HCT116 (cell line): ENCODE results near the gene BNC1. TPM values are rescaled to one million over a fixed set of nuclear protein-coding genes. Genes with fewer than 3 reads are reported as not detected.

ENCODE experiments used
- ATAC-seq: fragments of 200-7000 bp; cut with Tn5 transposase; 2 replicates; pipeline ENCODE4 v1.9.1; 2020; ENCODE audit warnings: mild to moderate bottlenecking, moderate library complexity
- BruUV-seq: library from RNA; stranded (reverse); fragments of 400-500 nt; replicated peaks from 2 replicates; lab custom pipeline; 2021; lab: Mats Ljungman, UMichigan
- CTCF ChIA-PET: fragments of 300-600 bp; sonication (Branson Sonifier 250); formaldehyde crosslinking; loops from one replicate; lab custom pipeline; 2021; ENCODE audit warnings: antibody characterized with exemption; lab: Charles Lee
- POLR2A ChIA-PET: fragments of 300-600, 350-600 bp; sonication (Branson Sonifier 250); formaldehyde crosslinking; loops from one replicate; lab custom pipeline; 2021; ENCODE audit warnings: antibody characterized with exemption; lab: Charles Lee
- RAD21 ChIA-PET, 2 experiments: fragments of 300-600 bp; sonication (Branson Sonifier 250); formaldehyde crosslinking; loops; one replicate each; lab custom pipeline; 2023; ENCODE audit warnings: low total read pairs in 2 of 2; ENCODE audit not compliant: uncharacterized antibody in 2 of 2, unreplicated experiment in 2 of 2, low non-redundant PET in 1 of 2; lab: Charles Lee
- DNase-seq: peaks from one replicate; pipeline ENCODE4 v3.0.0-alpha.2; 2010; ENCODE audit warnings: low read depth, low spot score
- H2AFZ ChIP-seq: fragments of 200-600 bp; shearing (Covaris generic), sonication (generic); 2 replicates; pipeline ENCODE4 v1.6.1; 2017; ENCODE audit warnings: low read depth, mixed run types, mixed read lengths, antibody characterized with exemption, low read length; ENCODE audit not compliant: poor library complexity, severe bottlenecking
- H3K27ac ChIP-seq: 2 replicates; pipeline ENCODE4 v1.5.1; 2012; ENCODE audit warnings: low read depth, low read length
- H3K27me3 ChIP-seq: fragments of 200-600 bp; sonication (generic); 2 replicates; pipeline ENCODE4 v1.6.1; 2016; ENCODE audit warnings: mixed run types, low read length, mixed read lengths; ENCODE audit not compliant: insufficient read depth
- H3K36me3 ChIP-seq, 2 experiments: fragments of 200-500 bp in 1 of 2; fragments of 200-600 bp in 1 of 2; sonication (Bioruptor generic) in 1 of 2; sonication (generic) in 1 of 2; 2 replicates each; pipeline versions ENCODE4 v1.5.1 to v1.6.1; 2014 to 2016; ENCODE audit warnings: low read length in 2 of 2, inconsistent platforms in 1 of 2, mixed read lengths in 1 of 2, mixed run types in 1 of 2; ENCODE audit not compliant: insufficient read depth in 2 of 2, control insufficient read depth in 1 of 2
- H3K4me1 ChIP-seq, 2 experiments: fragments of 200-600 bp in 1 of 2; sonication (generic) in 1 of 2; 2 replicates each; pipeline versions ENCODE4 v1.5.1 to v1.6.1; 2012 to 2017; ENCODE audit warnings: low read length in 2 of 2, inconsistent platforms in 1 of 2, mild to moderate bottlenecking in 1 of 2, mixed read lengths in 1 of 2, mixed run types in 1 of 2, moderate library complexity in 1 of 2; ENCODE audit not compliant: insufficient read depth in 2 of 2, control insufficient read depth in 1 of 2
- H3K4me2 ChIP-seq: fragments of 200-600 bp; sonication (generic); 2 replicates; pipeline ENCODE4 v1.6.1; 2017; ENCODE audit warnings: mixed run types, low read length, mixed read lengths
- H3K4me3 ChIP-seq, 2 experiments: fragments of 200-600 bp in 1 of 2; sonication (generic) in 1 of 2; replicated peaks in 1 of 2; 2 replicates each; pipeline ENCODE4 v1.5.1; 2011 to 2016; ENCODE audit warnings: low read length in 2 of 2, control low read depth in 1 of 2, low read depth in 1 of 2, mild to moderate bottlenecking in 1 of 2, mixed read lengths in 1 of 2, mixed run types in 1 of 2
- H3K79me2 ChIP-seq: fragments of 200-600 bp; sonication (generic); 2 replicates; pipeline ENCODE4 v1.6.1; 2017; ENCODE audit warnings: mild to moderate bottlenecking, mixed run types, low read length, moderate library complexity, mixed read lengths; ENCODE audit not compliant: insufficient read depth
- H3K9ac ChIP-seq: fragments of 200-600 bp; sonication (generic); 2 replicates; pipeline ENCODE4 v1.6.1; 2016; ENCODE audit warnings: low read length, mixed read lengths
- H3K9me2 ChIP-seq: fragments of 200-600 bp; sonication (generic), shearing (Covaris generic); 2 replicates; pipeline ENCODE4 v1.6.1; 2017; ENCODE audit warnings: mixed run types, mild to moderate bottlenecking, moderate library complexity; ENCODE audit not compliant: insufficient read depth
- H3K9me3 ChIP-seq, 2 experiments: fragments of 200-500 bp in 1 of 2; fragments of 200-600 bp in 1 of 2; sonication (Bioruptor generic) in 1 of 2; sonication (generic) in 1 of 2; 2 replicates each; pipeline ENCODE4 v1.6.1; 2014 to 2017; ENCODE audit warnings: low read length in 2 of 2, mixed read lengths in 2 of 2, inconsistent platforms in 1 of 2, low read depth in 1 of 2, mild to moderate bottlenecking in 1 of 2, mixed run types in 1 of 2, moderate library complexity in 1 of 2; ENCODE audit not compliant: control insufficient read depth in 1 of 2, insufficient read depth in 1 of 2
- H4K20me1 ChIP-seq: fragments of 200-600 bp; sonication (generic), shearing (Covaris generic); 2 replicates; pipeline ENCODE4 v1.6.1; 2017; ENCODE audit warnings: mixed run types, mild to moderate bottlenecking, moderate library complexity; ENCODE audit not compliant: insufficient read depth
- CBX3 ChIP-seq: IDR thresholded peaks from 2 replicates; pipeline ENCODE4 v1.6.1; 2012; ENCODE audit warnings: low read depth
- EZH2phosphoT487 ChIP-seq: fragments of 200-600 bp; IDR thresholded peaks from 2 replicates; pipeline ENCODE4 v1.6.1; 2018; ENCODE audit warnings: antibody characterized with exemption, borderline replicate concordance
- FOSL1 ChIP-seq: IDR thresholded peaks from 2 replicates; pipeline ENCODE4 v1.6.1; 2012; ENCODE audit warnings: low read depth
- JUND ChIP-seq: IDR thresholded peaks from 2 replicates; pipeline ENCODE4 v1.6.1; 2012
- MAX ChIP-seq: IDR thresholded peaks from 2 replicates; pipeline ENCODE4 v1.6.1; 2012
- POLR2A ChIP-seq: IDR thresholded peaks from 2 replicates; pipeline ENCODE4 v1.7.0; 2011; ENCODE audit warnings: borderline replicate concordance; ENCODE audit not compliant: insufficient read depth, insufficient read length; ENCODE audit errors: extremely low read depth
- POLR2AphosphoS5 ChIP-seq: IDR thresholded peaks from 2 replicates; pipeline ENCODE4 v1.6.1; 2011; ENCODE audit warnings: mild to moderate bottlenecking, low read depth, low read length, moderate library complexity
- RAD21 ChIP-seq: IDR thresholded peaks from 2 replicates; pipeline ENCODE4 v1.6.1; 2012; ENCODE audit warnings: low read depth, mild to moderate bottlenecking
- REST ChIP-seq: IDR thresholded peaks from 2 replicates; pipeline ENCODE4 v1.6.1; 2012; ENCODE audit warnings: low read depth
- SP1 ChIP-seq: IDR thresholded peaks from 2 replicates; pipeline ENCODE4 v1.6.1; 2012; ENCODE audit warnings: low read depth
- SRF ChIP-seq: IDR thresholded peaks from 2 replicates; pipeline ENCODE4 v1.6.1; 2012; ENCODE audit warnings: low read depth
- YY1 ChIP-seq: IDR thresholded peaks from 2 replicates; pipeline ENCODE4 v1.6.1; 2011; ENCODE audit warnings: low read length, low read depth, moderate library complexity, mild to moderate bottlenecking; ENCODE audit not compliant: insufficient replicate concordance; ENCODE audit errors: extremely low read depth
- ZBTB33 ChIP-seq: IDR thresholded peaks from 2 replicates; pipeline ENCODE4 v1.6.1; 2011; ENCODE audit warnings: mild to moderate bottlenecking, low read length, moderate library complexity; ENCODE audit not compliant: insufficient replicate concordance; ENCODE audit errors: extremely low read depth
- intact Hi-C: fragments of 100-400 bp; cut with micrococcal nuclease; formaldehyde crosslinking; loops from 2 replicates; pipeline ENCODE4 v1.10.0; 2022
- total RNA-seq: library from RNA; stranded (reverse); gene quantifications from one replicate; pipeline ENCODE4 v1.2.1, GENCODE V29; 2021; ENCODE audit not compliant: unreplicated experiment

The BNC1 gene
- total RNA-seq, 1 experiment from 2014 or later: not detected

GRCh38 chr15:83215306-83215705 is 69.2 kb downstream of the BNC1 start:
- Histone ChIP-seq H3K9me2 (no peaks in the 10 kb centered on the region), H3K9ac (no peak overlapping the region), H3K4me3 (no peak overlapping the region), H2AFZ (no peak overlapping the region), H3K79me2 (no peaks in the 10 kb centered on the region), H3K27ac (no peak overlapping the region), H3K9me3 (no peaks in the 10 kb centered on the region), H3K4me1 (no peaks in the 10 kb centered on the region), H3K36me3 (no peaks in the 10 kb centered on the region), H3K27me3 (no peaks in the 10 kb centered on the region), H4K20me1 (no peaks in the 10 kb centered on the region), H3K4me2 (no peak overlapping the region)
- ChIA-PET CTCF (no interaction called here), POLR2A (no interaction called here), RAD21 (no interaction called here)
- BruUV-seq: no TSS peak
- TF ChIP-seq RAD21 (no peak), SRF (no peak), YY1 (no peak), POLR2AphosphoS5 (no peak), POLR2A (no peak), EZH2phosphoT487 (no peak), MAX (no peak), FOSL1 (no peak), SP1 (no peak), CBX3 (no peak)
- intact Hi-C loops: no loop called here
- ATAC-seq (no peak), DNase-seq (no peak)

GRCh38 chr15:83210619-83211018 is 73.8 kb downstream of the BNC1 start:
- Histone ChIP-seq H3K9ac (no peak overlapping the region), H3K4me1 (no peaks in the 10 kb centered on the region), H4K20me1 (no peaks in the 10 kb centered on the region), H3K4me3 (no peak overlapping the region), H3K27me3 (no peaks in the 10 kb centered on the region), H3K9me2 (no peaks in the 10 kb centered on the region), H3K36me3 (no peaks in the 10 kb centered on the region), H3K4me2 (no peak overlapping the region), H3K9me3 (no peaks in the 10 kb centered on the region), H3K79me2 (no peaks in the 10 kb centered on the region), H2AFZ (no peak overlapping the region), H3K27ac (no peak overlapping the region)
- ATAC-seq (no peak), DNase-seq (no peak)
- BruUV-seq: no TSS peak
- TF ChIP-seq REST (no peak), JUND (no peak), ZBTB33 (no peak)
- intact Hi-C loops: no loop called here
- ChIA-PET RAD21 (no interaction called here), POLR2A (no interaction called here), CTCF (no interaction called here)
